Measurements from ENCODE around the gene ADCK1.

GRCh38 chr14:77823378-77823777 is 23.5 kb downstream of the ADCK1 start:
- TF ChIP-seq CTCF (IDR thresholded peaks at IDR 0.05 in 4 of 5, conservative IDR thresholded peaks at IDR 0.05 in 1 of 5) = no peak
- no peak for TF ChIP-seq POLR2A (IDR thresholded peaks at IDR 0.05)
